SK-N-SH (cell line): ENCODE measurements around the gene STK39.

Experiments
- EP300 ChIP-seq, 2 experiments: IDR thresholded peaks; 2 replicates each; pipeline versions ENCODE4 v1.4.0 to v1.6.1; 2012; ENCODE audit warnings: borderline replicate concordance in 1 of 2, low read depth in 1 of 2, low read length in 1 of 2
- FOSL2 ChIP-seq: IDR thresholded peaks from 2 replicates; pipeline ENCODE4 v1.4.0; 2012; ENCODE audit warnings: low read depth, mild to moderate bottlenecking, moderate library complexity, borderline replicate concordance
- FOXM1 ChIP-seq: IDR thresholded peaks from 2 replicates; pipeline ENCODE4 v1.4.0; 2012; ENCODE audit warnings: low read depth, mild to moderate bottlenecking
- MXI1 ChIP-seq: IDR thresholded peaks from 2 replicates; pipeline ENCODE4 v1.6.1; 2012; ENCODE audit warnings: mild to moderate bottlenecking, low read depth, low read length, improper control_type of control experiment
- POLR2AphosphoS5 ChIP-seq: IDR thresholded peaks from 2 replicates; pipeline ENCODE4 v1.6.1; 2012; ENCODE audit warnings: low read depth, low read length
- TF ChIP-seq, protein P1 (sequence below): fragments of 200-600 bp; sonication (generic); IDR thresholded peaks from 2 replicates; pipeline ENCODE4 v1.6.1; 2017; ENCODE audit warnings: antibody characterized with exemption, mild to moderate bottlenecking, moderate library complexity
- TF ChIP-seq, protein P2 (sequence below): fragments of 150-350 bp; IDR thresholded peaks from 2 replicates; pipeline ENCODE4 v1.6.1; 2017; ENCODE audit warnings: antibody characterized with exemption, low read length, low read depth, borderline replicate concordance

DNA sequence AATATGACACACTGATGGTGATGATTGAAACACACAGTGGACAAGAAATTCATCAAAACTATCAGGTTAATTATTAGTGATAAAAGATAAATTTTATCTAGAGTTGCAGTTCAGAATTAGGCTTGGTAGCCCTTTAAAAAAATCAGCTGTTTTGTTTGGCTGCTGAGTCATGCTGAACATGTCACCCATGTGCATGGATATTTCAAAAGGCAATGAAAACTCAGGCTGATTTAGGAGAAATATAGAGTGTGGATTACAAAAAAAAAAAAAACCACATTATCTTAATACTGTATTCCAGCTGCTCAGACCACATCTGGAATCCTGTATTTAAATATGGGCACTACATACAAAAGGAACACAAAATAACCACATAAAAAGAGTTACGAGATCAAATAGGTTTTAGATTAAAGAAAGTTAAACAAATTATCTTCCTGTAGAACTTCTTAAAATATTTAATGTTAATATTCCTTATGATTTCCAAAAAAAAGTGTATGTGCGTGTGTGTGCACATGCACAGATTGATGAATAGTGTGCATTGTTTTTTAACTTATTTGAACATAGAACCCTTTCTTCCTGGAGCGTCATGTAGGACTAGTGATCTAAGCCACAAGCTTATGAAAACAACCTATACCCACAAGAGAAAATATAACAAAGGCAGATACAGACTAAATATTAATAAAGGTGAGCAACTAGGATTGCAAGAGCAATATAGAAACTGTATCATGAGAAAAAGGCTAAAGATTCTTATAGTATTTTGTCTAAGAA is 186.2 kb downstream of the STK39 start:
- no peak for TF ChIP-seq MXI1
- TF ChIP-seq, protein P1, sequence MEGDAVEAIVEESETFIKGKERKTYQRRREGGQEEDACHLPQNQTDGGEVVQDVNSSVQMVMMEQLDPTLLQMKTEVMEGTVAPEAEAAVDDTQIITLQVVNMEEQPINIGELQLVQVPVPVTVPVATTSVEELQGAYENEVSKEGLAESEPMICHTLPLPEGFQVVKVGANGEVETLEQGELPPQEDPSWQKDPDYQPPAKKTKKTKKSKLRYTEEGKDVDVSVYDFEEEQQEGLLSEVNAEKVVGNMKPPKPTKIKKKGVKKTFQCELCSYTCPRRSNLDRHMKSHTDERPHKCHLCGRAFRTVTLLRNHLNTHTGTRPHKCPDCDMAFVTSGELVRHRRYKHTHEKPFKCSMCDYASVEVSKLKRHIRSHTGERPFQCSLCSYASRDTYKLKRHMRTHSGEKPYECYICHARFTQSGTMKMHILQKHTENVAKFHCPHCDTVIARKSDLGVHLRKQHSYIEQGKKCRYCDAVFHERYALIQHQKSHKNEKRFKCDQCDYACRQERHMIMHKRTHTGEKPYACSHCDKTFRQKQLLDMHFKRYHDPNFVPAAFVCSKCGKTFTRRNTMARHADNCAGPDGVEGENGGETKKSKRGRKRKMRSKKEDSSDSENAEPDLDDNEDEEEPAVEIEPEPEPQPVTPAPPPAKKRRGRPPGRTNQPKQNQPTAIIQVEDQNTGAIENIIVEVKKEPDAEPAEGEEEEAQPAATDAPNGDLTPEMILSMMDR = no peak
- no peak for TF ChIP-seq FOXM1
- TF ChIP-seq EP300 (IDR thresholded peaks at IDR 0.05; ENCODE audit: borderline replicate concordance in 1 of 2, low read depth in 1 of 2, low read length in 1 of 2) = no peak
- TF ChIP-seq, protein P2, sequence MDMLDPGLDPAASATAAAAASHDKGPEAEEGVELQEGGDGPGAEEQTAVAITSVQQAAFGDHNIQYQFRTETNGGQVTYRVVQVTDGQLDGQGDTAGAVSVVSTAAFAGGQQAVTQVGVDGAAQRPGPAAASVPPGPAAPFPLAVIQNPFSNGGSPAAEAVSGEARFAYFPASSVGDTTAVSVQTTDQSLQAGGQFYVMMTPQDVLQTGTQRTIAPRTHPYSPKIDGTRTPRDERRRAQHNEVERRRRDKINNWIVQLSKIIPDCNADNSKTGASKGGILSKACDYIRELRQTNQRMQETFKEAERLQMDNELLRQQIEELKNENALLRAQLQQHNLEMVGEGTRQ = no peak
- TF ChIP-seq POLR2AphosphoS5 = no peak
- TF ChIP-seq FOSL2 = no peak
